HEK293 (cell line): ENCODE results near the gene SLC35G2.

Experiments used
- CTCF ChIA-PET: fragments of 350-600 bp; formaldehyde crosslinking; extraction: SDS; loops from one replicate; lab custom pipeline; 2021; ENCODE audit warnings: antibody characterized with exemption; lab: Yijun Ruan, JAX
- POLR2A ChIA-PET: fragments of 300-600 bp; formaldehyde crosslinking; extraction: SDS; loops from one replicate; lab custom pipeline; 2020; ENCODE audit warnings: antibody characterized with exemption, inconsistent platforms; lab: Yijun Ruan, JAX
- H3K27ac ChIP-seq: fragments of 200-500 bp; sonication (Bioruptor generic); 2 replicates; pipeline ENCODE4 v1.5.1; 2014; ENCODE audit warnings: low read depth, low read length, control low read depth, inconsistent platforms; ENCODE audit errors: extremely low read depth
- H3K36me3 ChIP-seq, 2 experiments: fragments of 200-500 bp in 1 of 2; sonication (Bioruptor generic) in 1 of 2; 1 replicate in 1 of 2; 2 replicates in 1 of 2; pipeline ENCODE4 v1.5.1; 2014 to 2017; ENCODE audit warnings: inconsistent platforms in 2 of 2, low read length in 2 of 2; ENCODE audit not compliant: control insufficient read depth in 2 of 2, insufficient read depth in 1 of 2
- H3K4me1 ChIP-seq: fragments of 200-500 bp; sonication (Bioruptor generic); 2 replicates; pipeline ENCODE4 v1.5.1; 2014; ENCODE audit warnings: mild to moderate bottlenecking, low read length, inconsistent platforms; ENCODE audit not compliant: control insufficient read depth, insufficient read depth
- H3K4me3 ChIP-seq: 2 replicates; pipeline ENCODE4 v1.5.1; 2011; ENCODE audit warnings: low read depth, mild to moderate bottlenecking, control low read depth, low read length, moderate library complexity
- H3K9me3 ChIP-seq: fragments of 200-500 bp; sonication (Bioruptor generic); 2 replicates; pipeline ENCODE4 v1.5.1; 2014; ENCODE audit warnings: low read depth, low read length, inconsistent platforms; ENCODE audit not compliant: control insufficient read depth, insufficient read depth
- GLIS1 ChIP-seq: fragments of 450-650 bp; formaldehyde crosslinking; IDR thresholded peaks from 2 replicates; pipeline ENCODE4 v1.5.1; 2016; ENCODE audit warnings: missing biosample characterization, missing genetic modification characterization
- KLF1 ChIP-seq: fragments of 450-650 bp; formaldehyde crosslinking; IDR thresholded peaks from 2 replicates; pipeline ENCODE4 v1.5.1; 2016; ENCODE audit warnings: missing biosample characterization, missing genetic modification characterization
- MYNN ChIP-seq: fragments of 450-650 bp; formaldehyde crosslinking; IDR thresholded peaks from 2 replicates; pipeline ENCODE4 v1.5.1; 2016; ENCODE audit warnings: missing biosample characterization, missing genetic modification characterization, borderline replicate concordance
- MZF1 ChIP-seq: fragments of 450-650 bp; formaldehyde crosslinking; IDR thresholded peaks from 2 replicates; pipeline ENCODE4 v1.5.1; 2017; ENCODE audit warnings: missing biosample characterization, missing genetic modification characterization, borderline replicate concordance
- OSR2 ChIP-seq: fragments of 450-650 bp; formaldehyde crosslinking; IDR thresholded peaks from 2 replicates; pipeline ENCODE4 v1.5.1; 2016; ENCODE audit warnings: missing biosample characterization, missing genetic modification characterization
- TCF7L2 ChIP-seq: IDR thresholded peaks from 2 replicates; pipeline ENCODE4 v1.6.1; 2011; ENCODE audit warnings: low read depth, mild to moderate bottlenecking, inconsistent platforms, low read length, moderate library complexity, borderline replicate concordance
- ZBTB1 ChIP-seq: fragments of 450-650 bp; formaldehyde crosslinking; IDR thresholded peaks from 2 replicates; pipeline ENCODE4 v1.5.1; 2016; ENCODE audit warnings: missing biosample characterization, missing genetic modification characterization
- ZBTB17 ChIP-seq: fragments of 450-650 bp; formaldehyde crosslinking; IDR thresholded peaks from 2 replicates; pipeline ENCODE4 v1.5.1; 2016; ENCODE audit warnings: missing biosample characterization, missing genetic modification characterization
- ZBTB20 ChIP-seq: fragments of 450-650 bp; formaldehyde crosslinking; IDR thresholded peaks from 2 replicates; pipeline ENCODE4 v1.5.1; 2016; ENCODE audit warnings: missing biosample characterization, missing genetic modification characterization
- ZFP69B ChIP-seq: fragments of 450-650 bp; formaldehyde crosslinking; IDR thresholded peaks from 2 replicates; pipeline ENCODE4 v1.5.1; 2016; ENCODE audit warnings: missing biosample characterization, missing genetic modification characterization
- ZNF10 ChIP-seq: fragments of 450-650 bp; formaldehyde crosslinking; IDR thresholded peaks from 2 replicates; pipeline ENCODE4 v1.5.1; 2017; ENCODE audit warnings: missing biosample characterization, missing genetic modification characterization
- ZNF354C ChIP-seq: fragments of 450-650 bp; formaldehyde crosslinking; IDR thresholded peaks from 2 replicates; pipeline ENCODE4 v1.5.1; 2016; ENCODE audit warnings: missing biosample characterization, missing genetic modification characterization, low read depth, borderline replicate concordance
- ZNF561 ChIP-seq: fragments of 450-650 bp; IDR thresholded peaks from 2 replicates; pipeline ENCODE4 v1.5.1; 2018; ENCODE audit warnings: missing biosample characterization, missing genetic modification characterization, borderline replicate concordance
- ZNF670 ChIP-seq: fragments of 450-650 bp; formaldehyde crosslinking; IDR thresholded peaks from 2 replicates; pipeline ENCODE4 v1.5.1; 2016; ENCODE audit warnings: missing biosample characterization, missing genetic modification characterization, low read depth
- ZNF768 ChIP-seq: fragments of 450-650 bp; formaldehyde crosslinking; IDR thresholded peaks from 2 replicates; pipeline ENCODE4 v1.5.1; 2018; ENCODE audit warnings: missing biosample characterization, mild to moderate bottlenecking, missing genetic modification characterization
- ZNF776 ChIP-seq: fragments of 450-650 bp; formaldehyde crosslinking; IDR thresholded peaks from 2 replicates; pipeline ENCODE4 v1.5.0; 2017; ENCODE audit warnings: missing biosample characterization, missing genetic modification characterization, borderline replicate concordance
- ZNF777 ChIP-seq: fragments of 450-650 bp; formaldehyde crosslinking; IDR thresholded peaks from 2 replicates; pipeline ENCODE4 v1.5.1; 2017; ENCODE audit warnings: missing biosample characterization, missing genetic modification characterization, borderline replicate concordance
- ZSCAN30 ChIP-seq: fragments of 450-650 bp; IDR thresholded peaks from 2 replicates; pipeline ENCODE4 v1.5.1; 2018; ENCODE audit warnings: missing biosample characterization, mild to moderate bottlenecking, missing genetic modification characterization, moderate library complexity
- TF ChIP-seq, protein P1 (sequence below): fragments of 450-650 bp; formaldehyde crosslinking; IDR thresholded peaks from 2 replicates; pipeline ENCODE4 v1.5.1; 2016; ENCODE audit warnings: missing biosample characterization, missing genetic modification characterization, low read depth
- TF ChIP-seq, protein P2 (sequence below): fragments of 450-650 bp; formaldehyde crosslinking; IDR thresholded peaks from 2 replicates; pipeline ENCODE4 v1.5.1; 2016; ENCODE audit warnings: missing biosample characterization, missing genetic modification characterization
- TF ChIP-seq, protein P3 (sequence below): fragments of 450-650 bp; formaldehyde crosslinking; conservative IDR thresholded peaks from 2 replicates; pipeline ENCODE4 v1.5.1; 2016; ENCODE audit warnings: low read depth, missing biosample characterization, missing genetic modification characterization
- TF ChIP-seq, protein P4 (sequence below): fragments of 450-650 bp; formaldehyde crosslinking; IDR thresholded peaks from 2 replicates; pipeline ENCODE4 v1.5.1; 2016; ENCODE audit warnings: missing biosample characterization, missing genetic modification characterization, borderline replicate concordance
- TF ChIP-seq, protein P5 (sequence below): fragments of 450-650 bp; formaldehyde crosslinking; IDR thresholded peaks from 2 replicates; pipeline ENCODE4 v1.5.0; 2017; ENCODE audit warnings: missing biosample characterization, missing genetic modification characterization, borderline replicate concordance
- TF ChIP-seq, protein P6 (sequence below): fragments of 450-650 bp; formaldehyde crosslinking; IDR thresholded peaks from 2 replicates; pipeline ENCODE4 v1.5.1; 2016; ENCODE audit warnings: missing biosample characterization, missing genetic modification characterization

SLC35G2 gene

DNA sequence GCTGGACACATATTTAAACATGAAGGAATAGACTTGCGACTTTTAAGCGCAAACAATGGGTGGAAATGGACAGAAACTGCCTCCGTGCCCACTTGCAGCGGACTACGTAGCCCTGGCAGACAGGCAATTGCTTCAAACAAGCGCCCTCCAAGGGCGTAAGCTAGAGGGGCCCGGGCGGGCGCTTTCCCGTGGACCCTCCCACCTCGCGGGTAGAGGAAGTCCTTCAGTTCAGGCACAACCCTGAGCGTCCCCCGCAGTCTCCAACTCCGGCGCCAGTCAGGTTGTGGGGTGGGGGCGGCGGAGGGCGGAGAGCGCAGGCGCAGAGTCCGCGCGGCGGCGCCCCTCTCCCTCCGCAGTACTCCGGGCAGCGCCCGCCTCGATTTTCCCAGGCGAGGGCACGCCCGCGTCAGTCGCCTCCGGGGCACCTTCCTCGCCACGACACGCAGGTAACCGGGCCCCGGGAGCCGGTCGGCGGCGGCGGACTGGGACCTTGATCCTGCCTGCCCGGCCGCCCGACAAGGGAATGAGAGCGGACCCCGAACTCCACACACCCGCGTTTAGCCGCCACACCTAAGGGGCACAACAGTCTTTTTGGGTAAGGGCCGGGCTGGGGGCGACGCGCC is at the start of gene SLC35G2:
SLC35G2 (plus strand) TSS at position 358 of the 623 bp plus-strand sequence. CDS start 35,335 bp downstream, outside the sequence.
- CTCF ChIA-PET: no interaction called here
- POLR2A ChIA-PET: interaction anchor here (1.3 kb wide), 1 partner anchor 66 kb away, joined by 5 read pairs; the partner anchor contains the start of gene STAG1
- Histone ChIP-seq H3K4me3 (peak within 1 kb of the TSS; percentile 61), H3K4me1 (peaks cover 5% of the 10 kb centered on the region; the same call in 1 of the 2 replicates), H3K9me3 (no peaks in the 10 kb centered on the region), H3K27ac (peak within 1 kb of the TSS; percentile 78), H3K36me3 (no peaks in the 10 kb centered on the region)
- no peak for TF ChIP-seq ZNF776 (tag by site-specific recombination)
- no peak for TF ChIP-seq ZNF10 (tag by site-specific recombination)
- 0 out of 2 replicates have a peak, but pooled peaks have one; percentile 32 for TF ChIP-seq KLF1 (tag by site-specific recombination)
- TF ChIP-seq, protein P1, sequence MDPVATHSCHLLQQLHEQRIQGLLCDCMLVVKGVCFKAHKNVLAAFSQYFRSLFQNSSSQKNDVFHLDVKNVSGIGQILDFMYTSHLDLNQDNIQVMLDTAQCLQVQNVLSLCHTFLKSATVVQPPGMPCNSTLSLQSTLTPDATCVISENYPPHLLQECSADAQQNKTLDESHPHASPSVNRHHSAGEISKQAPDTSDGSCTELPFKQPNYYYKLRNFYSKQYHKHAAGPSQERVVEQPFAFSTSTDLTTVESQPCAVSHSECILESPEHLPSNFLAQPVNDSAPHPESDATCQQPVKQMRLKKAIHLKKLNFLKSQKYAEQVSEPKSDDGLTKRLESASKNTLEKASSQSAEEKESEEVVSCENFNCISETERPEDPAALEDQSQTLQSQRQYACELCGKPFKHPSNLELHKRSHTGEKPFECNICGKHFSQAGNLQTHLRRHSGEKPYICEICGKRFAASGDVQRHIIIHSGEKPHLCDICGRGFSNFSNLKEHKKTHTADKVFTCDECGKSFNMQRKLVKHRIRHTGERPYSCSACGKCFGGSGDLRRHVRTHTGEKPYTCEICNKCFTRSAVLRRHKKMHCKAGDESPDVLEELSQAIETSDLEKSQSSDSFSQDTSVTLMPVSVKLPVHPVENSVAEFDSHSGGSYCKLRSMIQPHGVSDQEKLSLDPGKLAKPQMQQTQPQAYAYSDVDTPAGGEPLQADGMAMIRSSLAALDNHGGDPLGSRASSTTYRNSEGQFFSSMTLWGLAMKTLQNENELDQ: no peak
- TF ChIP-seq ZSCAN30 (tag by site-specific recombination): peak; percentile 14; the same call in 1 of the 2 replicates
- TF ChIP-seq MZF1 (tag by site-specific recombination): no peak
- no peak for TF ChIP-seq ZFP69B (tag by site-specific recombination)
- TF ChIP-seq, protein P2, sequence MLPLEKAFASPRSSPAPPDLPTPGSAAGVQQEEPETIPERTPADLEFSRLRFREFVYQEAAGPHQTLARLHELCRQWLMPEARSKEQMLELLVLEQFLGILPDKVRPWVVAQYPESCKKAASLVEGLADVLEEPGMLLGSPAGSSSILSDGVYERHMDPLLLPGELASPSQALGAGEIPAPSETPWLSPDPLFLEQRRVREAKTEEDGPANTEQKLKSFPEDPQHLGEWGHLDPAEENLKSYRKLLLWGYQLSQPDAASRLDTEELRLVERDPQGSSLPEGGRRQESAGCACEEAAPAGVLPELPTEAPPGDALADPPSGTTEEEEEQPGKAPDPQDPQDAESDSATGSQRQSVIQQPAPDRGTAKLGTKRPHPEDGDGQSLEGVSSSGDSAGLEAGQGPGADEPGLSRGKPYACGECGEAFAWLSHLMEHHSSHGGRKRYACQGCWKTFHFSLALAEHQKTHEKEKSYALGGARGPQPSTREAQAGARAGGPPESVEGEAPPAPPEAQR (tag by site-specific recombination): no peak
- TF ChIP-seq, protein P3, sequence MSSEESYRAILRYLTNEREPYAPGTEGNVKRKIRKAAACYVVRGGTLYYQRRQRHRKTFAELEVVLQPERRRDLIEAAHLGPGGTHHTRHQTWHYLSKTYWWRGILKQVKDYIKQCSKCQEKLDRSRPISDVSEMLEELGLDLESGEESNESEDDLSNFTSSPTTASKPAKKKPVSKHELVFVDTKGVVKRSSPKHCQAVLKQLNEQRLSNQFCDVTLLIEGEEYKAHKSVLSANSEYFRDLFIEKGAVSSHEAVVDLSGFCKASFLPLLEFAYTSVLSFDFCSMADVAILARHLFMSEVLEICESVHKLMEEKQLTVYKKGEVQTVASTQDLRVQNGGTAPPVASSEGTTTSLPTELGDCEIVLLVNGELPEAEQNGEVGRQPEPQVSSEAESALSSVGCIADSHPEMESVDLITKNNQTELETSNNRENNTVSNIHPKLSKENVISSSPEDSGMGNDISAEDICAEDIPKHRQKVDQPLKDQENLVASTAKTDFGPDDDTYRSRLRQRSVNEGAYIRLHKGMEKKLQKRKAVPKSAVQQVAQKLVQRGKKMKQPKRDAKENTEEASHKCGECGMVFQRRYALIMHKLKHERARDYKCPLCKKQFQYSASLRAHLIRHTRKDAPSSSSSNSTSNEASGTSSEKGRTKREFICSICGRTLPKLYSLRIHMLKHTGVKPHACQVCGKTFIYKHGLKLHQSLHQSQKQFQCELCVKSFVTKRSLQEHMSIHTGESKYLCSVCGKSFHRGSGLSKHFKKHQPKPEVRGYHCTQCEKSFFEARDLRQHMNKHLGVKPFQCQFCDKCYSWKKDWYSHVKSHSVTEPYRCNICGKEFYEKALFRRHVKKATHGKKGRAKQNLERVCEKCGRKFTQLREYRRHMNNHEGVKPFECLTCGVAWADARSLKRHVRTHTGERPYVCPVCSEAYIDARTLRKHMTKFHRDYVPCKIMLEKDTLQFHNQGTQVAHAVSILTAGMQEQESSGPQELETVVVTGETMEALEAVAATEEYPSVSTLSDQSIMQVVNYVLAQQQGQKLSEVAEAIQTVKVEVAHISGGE (tag by site-specific recombination): peak; percentile 23; the same call in 1 of the 2 replicates
- TF ChIP-seq, protein P4, sequence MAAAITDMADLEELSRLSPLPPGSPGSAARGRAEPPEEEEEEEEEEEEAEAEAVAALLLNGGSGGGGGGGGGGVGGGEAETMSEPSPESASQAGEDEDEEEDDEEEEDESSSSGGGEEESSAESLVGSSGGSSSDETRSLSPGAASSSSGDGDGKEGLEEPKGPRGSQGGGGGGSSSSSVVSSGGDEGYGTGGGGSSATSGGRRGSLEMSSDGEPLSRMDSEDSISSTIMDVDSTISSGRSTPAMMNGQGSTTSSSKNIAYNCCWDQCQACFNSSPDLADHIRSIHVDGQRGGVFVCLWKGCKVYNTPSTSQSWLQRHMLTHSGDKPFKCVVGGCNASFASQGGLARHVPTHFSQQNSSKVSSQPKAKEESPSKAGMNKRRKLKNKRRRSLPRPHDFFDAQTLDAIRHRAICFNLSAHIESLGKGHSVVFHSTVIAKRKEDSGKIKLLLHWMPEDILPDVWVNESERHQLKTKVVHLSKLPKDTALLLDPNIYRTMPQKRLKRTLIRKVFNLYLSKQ (tag by site-specific recombination): no peak
- no peak for TF ChIP-seq ZBTB1 (tag by site-specific recombination)
- peak; percentile 44; the same call in 1 of the 2 replicates for TF ChIP-seq ZNF561
- no peak for TF ChIP-seq ZNF670 (tag by site-specific recombination)
- TF ChIP-seq ZBTB17: no peak
- peak; percentile 99 for TF ChIP-seq ZBTB20 (tag by site-specific recombination)
- no peak for TF ChIP-seq ZNF354C
- no peak for TF ChIP-seq ZNF768 (tag by site-specific recombination)
- TF ChIP-seq OSR2 (tag by site-specific recombination): no peak
- no peak for TF ChIP-seq MYNN
- TF ChIP-seq TCF7L2: no peak
- TF ChIP-seq, protein P5, sequence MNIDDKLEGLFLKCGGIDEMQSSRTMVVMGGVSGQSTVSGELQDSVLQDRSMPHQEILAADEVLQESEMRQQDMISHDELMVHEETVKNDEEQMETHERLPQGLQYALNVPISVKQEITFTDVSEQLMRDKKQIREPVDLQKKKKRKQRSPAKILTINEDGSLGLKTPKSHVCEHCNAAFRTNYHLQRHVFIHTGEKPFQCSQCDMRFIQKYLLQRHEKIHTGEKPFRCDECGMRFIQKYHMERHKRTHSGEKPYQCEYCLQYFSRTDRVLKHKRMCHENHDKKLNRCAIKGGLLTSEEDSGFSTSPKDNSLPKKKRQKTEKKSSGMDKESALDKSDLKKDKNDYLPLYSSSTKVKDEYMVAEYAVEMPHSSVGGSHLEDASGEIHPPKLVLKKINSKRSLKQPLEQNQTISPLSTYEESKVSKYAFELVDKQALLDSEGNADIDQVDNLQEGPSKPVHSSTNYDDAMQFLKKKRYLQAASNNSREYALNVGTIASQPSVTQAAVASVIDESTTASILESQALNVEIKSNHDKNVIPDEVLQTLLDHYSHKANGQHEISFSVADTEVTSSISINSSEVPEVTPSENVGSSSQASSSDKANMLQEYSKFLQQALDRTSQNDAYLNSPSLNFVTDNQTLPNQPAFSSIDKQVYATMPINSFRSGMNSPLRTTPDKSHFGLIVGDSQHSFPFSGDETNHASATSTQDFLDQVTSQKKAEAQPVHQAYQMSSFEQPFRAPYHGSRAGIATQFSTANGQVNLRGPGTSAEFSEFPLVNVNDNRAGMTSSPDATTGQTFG (tag by site-specific recombination): no peak
- no peak for TF ChIP-seq ZNF777
- TF ChIP-seq GLIS1: peak; percentile 54; the same call in 1 of the 2 replicates
- TF ChIP-seq, protein P6, sequence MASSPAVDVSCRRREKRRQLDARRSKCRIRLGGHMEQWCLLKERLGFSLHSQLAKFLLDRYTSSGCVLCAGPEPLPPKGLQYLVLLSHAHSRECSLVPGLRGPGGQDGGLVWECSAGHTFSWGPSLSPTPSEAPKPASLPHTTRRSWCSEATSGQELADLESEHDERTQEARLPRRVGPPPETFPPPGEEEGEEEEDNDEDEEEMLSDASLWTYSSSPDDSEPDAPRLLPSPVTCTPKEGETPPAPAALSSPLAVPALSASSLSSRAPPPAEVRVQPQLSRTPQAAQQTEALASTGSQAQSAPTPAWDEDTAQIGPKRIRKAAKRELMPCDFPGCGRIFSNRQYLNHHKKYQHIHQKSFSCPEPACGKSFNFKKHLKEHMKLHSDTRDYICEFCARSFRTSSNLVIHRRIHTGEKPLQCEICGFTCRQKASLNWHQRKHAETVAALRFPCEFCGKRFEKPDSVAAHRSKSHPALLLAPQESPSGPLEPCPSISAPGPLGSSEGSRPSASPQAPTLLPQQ (tag by site-specific recombination): no peak
